Esophagus muscularis mucosa (tissue), 4 donors: ENCODE data around the gene PTPN18. TPM values are rescaled to one million over a fixed set of nuclear protein-coding genes. Genes with fewer than 3 reads are reported as not detected.
A peak's percentile ranks its signal among the peaks of the same experiment; 100 is the strongest.

Source experiments
- DNase-seq: peaks from one replicate; pipeline ENCODE4 v3.0.0-alpha.2; 2017; ENCODE audit errors: extremely low spot score
- H3K27ac ChIP-seq, 4 donors: fragments of 200-600 bp; sonication (generic); replicated peaks in 1 of 4; 1 replicate in 3 of 4; 2 replicates in 1 of 4; pipeline ENCODE4 v1.5.1; 2016 to 2019; ENCODE audit warnings: mild to moderate bottlenecking in 1 of 4
- H3K27me3 ChIP-seq, 4 donors: fragments of 200-600 bp; sonication (generic); one replicate each; pipeline versions ENCODE4 v1.5.1 to v1.6.0; 2016 to 2019
- H3K36me3 ChIP-seq, 4 donors: fragments of 200-600 bp; sonication (generic); one replicate each; pipeline ENCODE4 v1.5.1; 2016 to 2019
- H3K4me1 ChIP-seq, 4 donors: fragments of 200-600 bp; sonication (generic); one replicate each; pipeline ENCODE4 v1.5.1; 2016 to 2019
- H3K4me3 ChIP-seq, 4 donors: fragments of 200-600 bp; sonication (generic); 1 replicate in 2 of 4; 2 replicates in 2 of 4; pipeline ENCODE4 v1.5.1; 2016 to 2019; ENCODE audit warnings: mild to moderate bottlenecking in 4 of 4, moderate library complexity in 1 of 4
- H3K9me3 ChIP-seq, 4 donors: fragments of 200-600 bp; sonication (generic); 1 replicate in 3 of 4; 2 replicates in 1 of 4; pipeline ENCODE4 v1.5.1; 2016 to 2019
- EP300 ChIP-seq: sonication (generic); formaldehyde crosslinking; IDR thresholded peaks from one replicate; pipeline ENCODE4 v1.6.1; 2017; ENCODE audit warnings: antibody characterized with exemption
- POLR2A ChIP-seq: fragments of 450-650 bp; IDR thresholded peaks from one replicate; pipeline ENCODE4 v1.6.1; 2017; ENCODE audit warnings: antibody characterized with exemption, moderate library complexity, mild to moderate bottlenecking, low read depth
- POLR2AphosphoS5 ChIP-seq, 2 donors: sonication (generic); formaldehyde crosslinking; IDR thresholded peaks; one replicate each; pipeline ENCODE4 v1.6.1; 2017; ENCODE audit warnings: antibody characterized with exemption in 2 of 2
- WGBS: methylation state at CpG from one replicate; pipeline ENCODE4 v1.1.5; 2018; 5-methylcytosine and 5-hydroxymethylcytosine counted together
- intact Hi-C: fragments of 100-400 bp; cut with DNase I; formaldehyde crosslinking; loops from one replicate; pipeline ENCODE4 v1.15.1; 2023
- total RNA-seq, 4 donors: library from RNA; depleted of rRNA; stranded (reverse); fragments of >200 nt; gene quantifications; one replicate each; pipeline versions ENCODE4 v1.1.0 to v1.2.1, GENCODE V29; 2016
- TF ChIP-seq, protein P1 (sequence below), 3 experiments: fragments of 200-600 bp in 2 of 3; fragments of 450-650 bp in 1 of 3; sonication (generic) in 2 of 3; IDR thresholded peaks; one replicate each; pipeline ENCODE4 v1.5.1; 2017 to 2019; ENCODE audit warnings: antibody characterized with exemption in 3 of 3, mild to moderate bottlenecking in 2 of 3, moderate library complexity in 1 of 3

The PTPN18 gene
- total RNA-seq, 4 donors from 2014 or later: 36.6 to 60.2 (median 50.3) TPM

DNA sequence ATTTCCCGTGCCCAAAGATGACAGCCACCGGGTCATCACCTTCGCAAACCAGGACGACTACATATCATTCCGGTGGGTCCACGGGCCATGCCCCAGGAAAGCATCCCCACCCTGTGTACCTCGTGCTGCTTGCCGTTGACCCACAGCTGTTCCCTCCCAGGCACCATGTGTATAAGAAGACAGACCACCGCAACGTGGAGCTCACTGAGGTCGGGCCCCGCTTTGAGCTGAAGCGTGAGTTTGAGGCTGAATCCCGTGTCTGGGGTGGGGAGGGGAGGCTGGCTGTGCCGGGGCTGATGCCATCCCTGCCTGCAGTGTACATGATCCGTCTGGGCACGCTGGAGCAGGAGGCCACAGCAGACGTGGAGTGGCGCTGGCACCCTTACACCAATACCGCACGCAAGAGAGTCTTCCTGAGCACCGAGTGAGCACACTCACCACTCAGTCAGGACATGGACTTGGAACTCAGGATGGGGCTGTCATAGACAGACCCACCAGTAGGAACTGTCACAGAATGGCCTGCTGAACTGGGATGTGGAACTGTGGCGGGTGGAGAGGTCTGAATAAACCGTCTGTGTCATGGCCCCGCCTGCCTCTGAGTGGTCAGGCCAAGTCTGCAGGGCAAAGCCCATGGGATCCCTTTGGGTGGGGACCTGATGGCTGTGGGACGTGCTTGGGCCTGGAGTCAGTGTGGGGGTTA is 9.7 kb upstream of the PTPN18 start:
- Histone ChIP-seq H3K27me3 (no peaks in the 10 kb centered on the region), H3K27ac (no peak overlapping the region), H3K4me1 (peaks cover 16 to 22% (median 20%) of the 10 kb centered on the region in 4 donors), H3K9me3 (no peaks in the 10 kb centered on the region), H3K36me3 (peaks cover 33 to 51% (median 45%) of the 10 kb centered on the region in 4 donors), H3K4me3 (no peak overlapping the region)
- intact Hi-C loops: no loop called here
- TF ChIP-seq, protein P1, sequence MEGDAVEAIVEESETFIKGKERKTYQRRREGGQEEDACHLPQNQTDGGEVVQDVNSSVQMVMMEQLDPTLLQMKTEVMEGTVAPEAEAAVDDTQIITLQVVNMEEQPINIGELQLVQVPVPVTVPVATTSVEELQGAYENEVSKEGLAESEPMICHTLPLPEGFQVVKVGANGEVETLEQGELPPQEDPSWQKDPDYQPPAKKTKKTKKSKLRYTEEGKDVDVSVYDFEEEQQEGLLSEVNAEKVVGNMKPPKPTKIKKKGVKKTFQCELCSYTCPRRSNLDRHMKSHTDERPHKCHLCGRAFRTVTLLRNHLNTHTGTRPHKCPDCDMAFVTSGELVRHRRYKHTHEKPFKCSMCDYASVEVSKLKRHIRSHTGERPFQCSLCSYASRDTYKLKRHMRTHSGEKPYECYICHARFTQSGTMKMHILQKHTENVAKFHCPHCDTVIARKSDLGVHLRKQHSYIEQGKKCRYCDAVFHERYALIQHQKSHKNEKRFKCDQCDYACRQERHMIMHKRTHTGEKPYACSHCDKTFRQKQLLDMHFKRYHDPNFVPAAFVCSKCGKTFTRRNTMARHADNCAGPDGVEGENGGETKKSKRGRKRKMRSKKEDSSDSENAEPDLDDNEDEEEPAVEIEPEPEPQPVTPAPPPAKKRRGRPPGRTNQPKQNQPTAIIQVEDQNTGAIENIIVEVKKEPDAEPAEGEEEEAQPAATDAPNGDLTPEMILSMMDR (IDR thresholded peaks at IDR 0.05): no peak
- no peak for TF ChIP-seq EP300
- TF ChIP-seq POLR2AphosphoS5 (IDR thresholded peaks at IDR 0.05): no peak
- no peak for TF ChIP-seq POLR2A
- DNase-seq: peak; percentile 39
- WGBS: 93% methylated on average over 20 of the region's 26 CpGs

DNA sequence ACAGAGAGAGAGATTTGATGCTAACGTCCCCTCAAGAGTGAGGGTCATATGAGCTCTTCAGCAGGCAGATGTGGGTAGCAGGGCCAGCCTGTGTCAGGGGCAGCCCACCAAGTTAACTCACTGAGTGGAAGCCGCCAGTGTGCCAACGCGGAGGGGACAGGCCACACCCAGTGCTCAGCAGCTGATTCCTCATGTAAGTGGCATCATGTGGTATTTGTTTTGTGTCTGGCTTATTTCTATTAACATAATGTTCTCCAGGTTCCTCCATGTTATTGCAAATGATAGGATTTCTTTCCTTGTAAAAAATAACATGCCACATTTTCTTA is 9.2 kb upstream of the PTPN18 start:
- no peak for TF ChIP-seq POLR2A
- no peak for TF ChIP-seq POLR2AphosphoS5 (IDR thresholded peaks at IDR 0.05)
- no peak for TF ChIP-seq EP300
- TF ChIP-seq, protein P1 (IDR thresholded peaks at IDR 0.05): no peak
- intact Hi-C loops: no loop called here
- no peak for DNase-seq
- H3K4me1 ChIP-seq: peaks cover 11 to 17% (median 16%) of the 10 kb centered on the region in 4 donors
- H3K36me3 ChIP-seq: peaks cover 33 to 51% (median 45%) of the 10 kb centered on the region in 4 donors
- H3K27me3 ChIP-seq: no peaks in the 10 kb centered on the region
- H3K27ac ChIP-seq: no peak overlapping the region
- no peaks in the 10 kb centered on the region for H3K9me3 ChIP-seq
- 80% methylated on average over 4 of the region's 4 CpGs for WGBS
- no peak overlapping the region for H3K4me3 ChIP-seq

DNA sequence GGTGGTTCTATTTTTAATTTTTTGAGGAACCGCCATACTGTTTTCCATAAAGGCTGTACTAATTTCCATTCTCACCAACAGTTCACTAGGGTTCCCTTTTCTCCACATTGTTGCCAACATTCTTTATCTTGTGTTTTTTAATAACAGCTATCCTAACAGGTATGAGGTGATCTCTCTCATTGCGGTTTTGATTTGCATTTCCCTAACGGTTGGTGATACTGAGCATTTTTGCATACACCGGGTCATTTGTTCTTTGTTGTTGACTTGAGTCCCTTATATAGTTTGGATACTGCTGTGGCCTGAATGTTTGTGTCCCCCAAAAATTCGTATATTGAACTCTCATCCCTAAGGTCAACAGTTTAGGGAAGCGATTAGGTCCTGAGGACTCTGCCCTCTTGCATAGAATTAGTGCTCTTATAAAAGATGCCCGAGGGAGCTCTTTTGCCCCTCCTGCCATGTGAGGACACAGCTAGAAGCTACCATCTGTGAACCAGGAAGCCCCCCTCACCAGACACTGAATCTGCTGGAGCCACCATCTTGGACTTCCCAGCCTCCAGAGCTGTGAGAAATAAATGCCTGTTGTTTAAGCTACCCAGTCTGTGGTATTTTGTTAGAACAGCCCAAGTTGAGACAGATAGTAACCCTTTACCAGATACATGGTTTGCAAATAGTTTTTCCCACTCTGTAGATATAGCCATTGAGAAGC is 8.5 kb upstream of the PTPN18 start:
- Histone ChIP-seq H3K9me3 (no peaks in the 10 kb centered on the region), H3K4me3 (no peak overlapping the region), H3K27ac (no peak overlapping the region), H3K4me1 (peaks cover 11 to 22% (median 18%) of the 10 kb centered on the region in 4 donors), H3K27me3 (no peaks in the 10 kb centered on the region), H3K36me3 (peaks cover 33 to 51% (median 45%) of the 10 kb centered on the region in 4 donors)
- peak; percentile 60 for DNase-seq
- 91% methylated on average over 7 of the region's 7 CpGs for WGBS
- intact Hi-C loops: no loop called here
- TF ChIP-seq POLR2AphosphoS5 (IDR thresholded peaks at IDR 0.05) (no peak), POLR2A (no peak), EP300 (no peak)
- TF ChIP-seq, protein P1 (IDR thresholded peaks at IDR 0.05): no peak

DNA sequence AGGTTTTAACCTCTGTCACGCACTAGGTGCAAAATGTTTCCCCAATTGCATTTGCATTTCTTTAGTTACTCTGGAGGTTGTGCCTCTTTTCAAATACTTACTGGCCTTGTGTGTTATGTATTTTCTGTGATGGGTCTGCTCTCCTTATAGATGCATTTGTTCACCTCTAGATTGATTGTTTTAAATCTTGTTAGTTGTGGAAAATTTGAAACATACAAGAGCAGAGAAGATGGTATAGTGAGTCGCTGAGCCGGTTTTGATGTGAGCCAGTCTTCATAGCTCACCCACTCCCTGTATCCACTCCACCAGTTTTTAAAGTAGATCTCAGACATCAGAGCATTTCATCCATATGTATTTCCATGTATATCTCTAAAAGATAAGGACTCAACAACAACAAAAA is 6.7 kb upstream of the PTPN18 start:
- Histone ChIP-seq H3K36me3 (peaks cover 33 to 51% (median 45%) of the 10 kb centered on the region in 4 donors), H3K27ac (no peak overlapping the region), H3K9me3 (no peaks in the 10 kb centered on the region), H3K27me3 (no peaks in the 10 kb centered on the region), H3K4me1 (peaks cover 9 to 25% (median 14%) of the 10 kb centered on the region in 4 donors), H3K4me3 (no peak overlapping the region)
- intact Hi-C loops: no loop called here
- TF ChIP-seq POLR2AphosphoS5 (IDR thresholded peaks at IDR 0.05): no peak
- TF ChIP-seq POLR2A: no peak
- TF ChIP-seq, protein P1 (IDR thresholded peaks at IDR 0.05): no peak
- TF ChIP-seq EP300: no peak
- peak; percentile 5 for DNase-seq
- WGBS: 87% methylated on average over 3 of the region's 3 CpGs
